HepG2 (cell line): ENCODE data around the gene PYCARD. TPM values are rescaled to one million over a fixed set of nuclear protein-coding genes. Genes with fewer than 3 reads are reported as not detected.

Source experiments
- DRAP1 ChIP-seq: IDR thresholded peaks from 2 replicates; pipeline ENCODE4 v1.6.1; 2016; ENCODE audit warnings: missing genetic modification reagents, missing compliant biosample characterization
- HNF1A ChIP-seq, 2 experiments: sonication (generic) in 1 of 2; formaldehyde crosslinking in 1 of 2; IDR thresholded peaks; 2 replicates each; pipeline versions ENCODE4 v1.4.0 to v1.6.1; 2016 to 2020; ENCODE audit warnings: borderline replicate concordance in 1 of 2, low read depth in 1 of 2, mild to moderate bottlenecking in 1 of 2, missing genetic modification reagents in 1 of 2
- KDM4B ChIP-seq: sonication (generic); formaldehyde crosslinking; IDR thresholded peaks from 2 replicates; pipeline ENCODE4 v1.4.0; 2020; ENCODE audit warnings: missing genetic modification reagents
- MYNN ChIP-seq: sonication (generic); formaldehyde crosslinking; IDR thresholded peaks from 2 replicates; pipeline ENCODE4 v1.4.0; 2020; ENCODE audit warnings: mild to moderate bottlenecking, low read depth, missing genetic modification reagents
- POLR2G ChIP-seq: fragments of 200-400 bp; formaldehyde crosslinking; IDR thresholded peaks from 2 replicates; pipeline ENCODE4 v1.6.1; 2018; ENCODE audit warnings: mild to moderate bottlenecking, low read depth, low read length, moderate library complexity
- ZHX1 ChIP-seq: sonication (generic); formaldehyde crosslinking; IDR thresholded peaks from 2 replicates; pipeline ENCODE4 v1.8.1; 2022; ENCODE audit warnings: low read depth, mild to moderate bottlenecking, missing genetic modification reagents
- ZMAT5 ChIP-seq: sonication (generic); formaldehyde crosslinking; IDR thresholded peaks from 2 replicates; pipeline ENCODE4 v1.5.0; 2020; ENCODE audit warnings: mild to moderate bottlenecking, low read depth, missing genetic modification reagents, borderline replicate concordance
- ZNF383 ChIP-seq: sonication (generic); formaldehyde crosslinking; IDR thresholded peaks from 2 replicates; pipeline ENCODE4 v1.4.0; 2020; ENCODE audit warnings: missing genetic modification reagents, mild to moderate bottlenecking, borderline replicate concordance
- polyA plus RNA-seq, 8 experiments: library from polyadenylated mRNA; depleted of rRNA in 3 of 8; stranded (reverse) in 7 of 8; unstranded in 1 of 8; fragments of >200 nt; fragmentation: Illumina TruSeq in 4 of 8; extraction: Trizol in 4 of 8; gene quantifications; 2 replicates each; pipeline versions ENCODE4 v1.2.1 to v1.2.3, GENCODE V29; 2011 to 2016; ENCODE audit warnings: low read depth in 4 of 8, missing spikeins in 1 of 8, mixed read lengths in 1 of 8; ENCODE audit not compliant: insufficient read depth in 1 of 8
- total RNA-seq, 5 experiments: library from RNA; depleted of rRNA; stranded (reverse); fragments of >200 nt; fragmentation: Illumina TruSeq; extraction: Trizol; gene quantifications; 2 replicates each; pipeline ENCODE4 v1.2.3, GENCODE V29; 2016; ENCODE audit warnings: low read depth in 1 of 5

The PYCARD gene
- total and polyA plus RNA-seq, 2 of the 13 experiments (the other 11 are each of a cell fraction or from before 2014, with no cell fraction given): 4.8 to 9.2 TPM

GRCh38 chr16:31217136-31217530 lies 14.6 kb upstream of the PYCARD start (continued):
- TF ChIP-seq ZHX1 (CRISPR knock-in tag): no peak
- no peak for TF ChIP-seq ZMAT5 (CRISPR knock-in tag)
- no peak for TF ChIP-seq DRAP1
- TF ChIP-seq POLR2G: no peak
- TF ChIP-seq ZNF383: no peak
- TF ChIP-seq MYNN (CRISPR knock-in tag): no peak
- TF ChIP-seq KDM4B (CRISPR knock-in tag): no peak
- TF ChIP-seq HNF1A (IDR thresholded peaks at IDR 0.05; ENCODE audit: low read depth): no peak
- no peak for TF ChIP-seq HNF1A (CRISPR knock-in tag; IDR thresholded peaks at IDR 0.05; ENCODE audit: borderline replicate concordance)
